Hematopoietic multipotent progenitor cell treated with erythropoietin and hydrocortisone succinate and interleukin-3 and kit ligand, for 4 days (in vitro differentiated cells): ENCODE results near the gene BMP10.

Source experiments
- DNase-seq: peaks from one replicate; pipeline ENCODE4 v3.0.0-alpha.2; 2015

The BMP10 gene

DNA sequence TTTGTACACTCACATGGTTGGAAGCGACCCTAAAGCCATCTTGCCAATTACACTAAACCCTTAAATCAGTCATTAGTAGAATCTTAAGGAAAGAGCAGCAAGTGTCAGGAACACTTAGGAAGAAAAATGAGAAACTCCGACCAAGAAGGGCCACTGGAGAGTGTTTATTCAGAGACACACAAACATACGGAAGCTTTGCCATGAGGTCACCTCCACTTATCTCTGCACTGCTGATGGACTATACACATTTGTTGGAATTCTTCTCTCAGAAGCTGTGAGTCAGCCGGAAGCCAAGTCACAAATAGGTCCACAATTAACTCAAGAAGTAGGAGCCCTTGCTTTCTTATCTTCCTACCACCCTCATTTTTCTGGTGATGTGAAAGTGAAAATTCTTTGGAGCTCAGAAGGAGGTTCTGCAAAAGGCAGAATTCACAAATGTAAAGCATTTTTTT is 21.6 kb downstream of the BMP10 start:
- no peak for DNase-seq

DNA sequence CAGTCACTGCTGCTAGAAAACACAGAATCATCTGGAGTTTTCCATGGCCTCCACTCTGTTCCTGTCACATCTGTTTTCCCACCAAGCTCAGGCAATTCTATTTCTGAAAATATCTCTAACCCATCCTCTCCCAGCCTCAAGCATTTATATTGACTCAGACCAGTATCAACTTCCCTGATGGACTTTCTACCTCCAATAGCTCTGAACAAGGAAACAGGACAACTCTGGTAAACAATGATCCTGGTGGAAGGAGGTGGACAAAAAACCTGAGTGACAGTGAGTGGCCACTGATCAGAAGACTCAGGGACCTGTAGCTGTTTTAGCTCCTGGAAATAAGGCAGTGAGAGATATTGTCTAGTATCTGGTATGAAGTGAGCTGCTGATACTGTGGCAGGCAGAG is 23.4 kb downstream of the BMP10 start:
- no peak for DNase-seq

DNA sequence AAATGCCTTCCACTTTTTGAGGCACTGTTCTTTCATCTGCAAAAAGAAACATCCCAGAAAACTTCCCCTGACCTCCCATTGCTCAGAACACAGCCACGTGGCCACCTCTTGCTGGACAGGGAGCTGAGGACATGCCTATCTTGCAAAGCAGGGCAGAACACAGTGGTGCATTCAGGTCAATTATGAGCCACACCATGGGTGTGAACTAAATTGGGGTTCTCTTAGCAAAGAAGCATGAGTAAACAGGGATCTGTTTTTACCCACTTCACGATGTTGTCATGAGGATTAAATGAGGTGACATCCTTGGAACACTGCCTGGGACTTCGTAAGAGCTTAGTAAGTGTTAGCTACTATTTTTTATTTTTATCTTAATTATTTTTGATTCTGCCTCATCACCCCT is 25.1 kb downstream of the BMP10 start:
- no peak for DNase-seq

DNA sequence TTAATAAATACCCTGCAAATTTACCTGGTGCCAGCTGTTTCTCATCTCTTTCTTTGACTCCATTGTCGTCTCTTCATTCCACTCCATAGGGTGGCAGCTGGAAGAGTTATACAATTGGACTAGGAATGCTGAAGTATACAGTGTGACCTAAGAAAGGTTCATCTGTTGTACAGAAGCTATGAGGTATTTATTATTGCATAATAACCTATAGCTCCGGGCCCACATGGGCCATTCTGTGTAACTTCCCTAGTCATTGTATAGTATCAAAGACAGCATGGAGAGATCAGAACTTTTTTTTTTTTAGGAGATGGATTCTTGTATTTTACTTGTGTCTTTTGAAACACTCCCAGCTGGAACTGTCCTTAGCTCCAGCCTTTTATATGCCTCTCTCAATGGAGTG is 26.2 kb downstream of the BMP10 start:
- no peak for DNase-seq

DNA sequence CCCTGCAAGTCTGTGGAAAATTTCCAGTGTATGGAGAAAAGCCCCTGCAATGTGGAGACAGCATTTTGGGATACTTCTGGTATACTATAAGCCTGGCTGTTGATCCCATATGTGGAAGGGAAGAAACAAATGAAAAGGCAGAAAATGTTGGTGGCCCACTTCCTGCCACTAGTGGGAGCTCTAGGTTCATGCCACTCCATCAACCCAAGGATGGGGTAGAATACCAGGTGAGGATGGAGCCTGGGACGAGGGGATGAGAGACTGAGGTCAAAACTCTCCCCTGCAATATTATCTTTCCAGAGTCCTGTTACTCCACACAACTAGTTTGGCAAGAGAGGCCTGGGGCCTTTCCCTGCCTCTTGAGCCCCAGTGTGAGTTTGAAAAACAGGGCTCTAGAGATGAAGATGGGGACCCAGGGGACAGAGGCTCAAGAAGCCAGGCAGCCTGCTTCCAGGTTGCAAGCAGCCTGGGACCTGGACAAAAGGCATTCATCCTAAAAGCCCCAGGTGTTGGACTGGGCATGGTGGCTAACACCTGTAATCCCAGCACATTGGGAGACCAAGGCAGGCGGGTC is 31.9 kb downstream of the BMP10 start:
- peak; percentile 68 for DNase-seq

DNA sequence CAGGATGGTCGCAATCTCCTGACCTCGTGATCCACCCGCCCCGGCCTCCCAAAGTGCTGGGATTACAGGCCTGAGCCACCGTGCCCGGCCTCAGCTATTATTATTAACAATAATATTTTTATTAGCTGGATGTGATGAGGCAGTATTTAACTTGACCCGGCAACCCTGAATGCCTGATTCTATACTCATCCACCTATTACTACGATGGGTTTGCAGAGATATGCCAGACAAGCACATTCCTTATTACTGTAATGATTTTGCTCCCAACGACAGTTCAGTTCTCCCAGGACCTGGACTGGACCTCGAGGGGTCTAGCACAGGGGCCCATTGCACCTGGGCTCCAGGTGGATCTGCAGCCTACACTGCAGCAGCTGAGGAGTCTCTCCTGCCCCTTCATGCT is 32.6 kb downstream of the BMP10 start:
- no peak for DNase-seq

DNA sequence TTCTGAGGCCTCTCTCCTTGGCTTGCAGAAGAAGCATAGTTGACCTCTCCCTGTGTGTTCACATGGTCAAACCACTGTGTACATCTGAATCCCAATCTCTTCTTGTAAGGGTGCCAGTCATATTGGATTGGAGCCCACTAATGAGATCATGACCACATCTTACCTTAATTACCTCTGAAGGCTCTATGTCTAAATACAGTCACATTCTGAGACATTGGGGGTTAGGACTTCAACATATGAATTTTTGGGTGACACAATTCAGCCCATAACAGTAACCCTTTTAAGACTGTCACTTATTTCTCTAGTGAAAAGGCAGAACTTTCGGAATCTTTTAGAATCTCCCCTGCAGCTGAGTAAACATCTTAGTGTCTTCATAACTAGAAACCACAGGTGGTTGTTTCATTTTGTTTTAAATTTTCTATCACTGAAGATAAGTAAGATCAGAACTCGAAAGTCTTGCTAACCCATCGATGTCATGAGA is 33.3 kb downstream of the BMP10 start:
- no peak for DNase-seq

DNA sequence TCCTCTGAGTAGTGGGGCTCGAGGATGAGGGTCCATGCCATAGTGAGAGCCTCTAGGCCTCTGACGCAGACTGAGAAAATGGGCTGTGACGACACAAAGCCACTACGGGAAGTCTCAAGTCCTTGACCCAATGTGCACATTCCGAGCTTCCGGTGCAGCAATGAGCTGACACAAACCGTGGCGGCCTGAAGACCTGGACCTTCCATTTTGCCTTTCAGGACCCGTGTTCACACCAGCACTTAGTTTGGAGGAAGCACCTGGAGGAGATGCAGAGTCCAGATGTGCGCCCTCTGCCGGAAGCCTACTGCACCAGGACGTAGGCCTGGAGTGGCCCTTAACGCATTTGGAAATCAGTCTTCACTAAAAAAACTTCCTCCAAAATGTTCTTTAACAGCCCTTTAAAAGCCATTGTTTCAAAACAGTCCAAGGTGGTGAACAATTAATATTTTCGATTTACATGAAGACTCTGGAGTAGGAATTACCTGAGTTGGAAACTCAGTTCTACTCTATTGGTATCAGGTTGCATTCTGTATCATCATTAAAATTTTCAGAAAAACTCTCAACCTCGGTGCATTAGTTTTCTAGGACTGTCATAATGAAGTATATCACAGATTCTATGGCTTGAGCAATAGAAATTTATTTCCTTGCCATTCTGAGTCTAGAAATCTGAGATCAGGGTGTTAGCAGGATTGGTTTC is 33.9 kb downstream of the BMP10 start:
- peak; percentile 90 for DNase-seq

DNA sequence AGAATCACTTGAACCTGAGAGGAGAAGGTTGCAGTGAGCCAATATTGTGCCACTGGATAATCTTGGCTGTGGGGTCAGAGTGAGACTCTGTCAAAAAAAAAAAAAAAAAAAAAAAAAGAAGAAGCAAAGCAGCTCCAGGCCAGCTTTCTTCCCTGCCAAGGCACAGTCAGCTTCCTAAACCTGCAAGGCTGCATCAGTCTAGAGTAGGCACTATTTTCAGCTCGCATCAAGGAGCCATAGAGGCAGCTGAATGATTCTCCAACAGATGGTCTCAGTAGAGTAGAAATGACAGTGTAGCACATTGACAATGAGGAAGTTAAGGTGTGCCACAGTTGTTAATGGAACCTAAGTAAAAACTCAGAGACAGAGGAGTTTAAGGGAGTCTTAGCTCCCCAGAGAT is 35.6 kb downstream of the BMP10 start:
- DNase-seq: peak; percentile 66

DNA sequence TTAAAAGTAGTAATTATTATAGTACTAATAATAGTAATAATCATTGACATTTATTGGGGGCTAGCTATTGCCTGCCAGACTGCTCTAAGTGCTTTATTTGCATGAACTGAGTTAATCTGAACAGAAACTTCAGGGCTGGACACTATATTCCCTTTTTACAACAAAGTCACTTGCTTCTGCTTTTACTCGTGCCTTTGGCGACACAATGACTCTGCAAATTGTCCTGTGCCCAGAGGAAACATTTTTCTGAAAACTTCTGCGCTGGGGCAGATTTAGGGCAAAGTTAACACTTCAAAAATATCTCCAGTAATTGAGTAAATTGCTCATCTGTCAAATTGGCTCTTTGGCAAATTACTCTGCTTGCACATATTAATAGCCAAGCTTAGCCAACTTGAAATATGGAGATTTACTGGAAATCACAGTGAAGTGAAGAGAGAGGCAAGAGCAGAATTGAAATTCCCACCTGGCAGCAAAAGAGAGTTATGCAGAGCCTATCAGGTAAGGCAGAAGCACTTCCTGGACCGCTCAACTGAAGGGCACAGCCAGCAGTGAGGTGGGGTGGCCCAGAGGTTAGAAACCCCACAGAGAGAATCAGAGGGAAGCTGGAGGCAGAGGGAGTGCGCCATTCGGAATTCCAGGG is 36.3 kb downstream of the BMP10 start:
- peak; percentile 86 for DNase-seq

DNA sequence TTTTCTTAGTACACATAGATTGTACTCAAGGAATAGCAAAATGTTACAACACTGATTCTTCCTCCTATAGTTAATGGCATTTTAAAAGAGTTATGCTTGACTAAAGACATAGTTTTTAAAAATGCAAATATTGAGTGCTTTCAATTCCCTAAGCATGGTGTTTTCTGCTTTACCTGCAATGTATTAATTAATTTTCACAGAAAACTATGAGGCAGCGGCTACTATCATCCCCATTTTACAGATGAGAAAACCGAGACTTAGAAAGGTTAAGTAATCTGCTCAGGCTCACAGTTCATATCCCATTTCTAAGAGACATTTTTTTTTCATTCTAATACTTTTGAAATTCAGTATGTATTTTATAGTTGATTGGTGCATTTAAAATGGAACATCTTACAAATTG is 38.0 kb downstream of the BMP10 start:
- no peak for DNase-seq

DNA sequence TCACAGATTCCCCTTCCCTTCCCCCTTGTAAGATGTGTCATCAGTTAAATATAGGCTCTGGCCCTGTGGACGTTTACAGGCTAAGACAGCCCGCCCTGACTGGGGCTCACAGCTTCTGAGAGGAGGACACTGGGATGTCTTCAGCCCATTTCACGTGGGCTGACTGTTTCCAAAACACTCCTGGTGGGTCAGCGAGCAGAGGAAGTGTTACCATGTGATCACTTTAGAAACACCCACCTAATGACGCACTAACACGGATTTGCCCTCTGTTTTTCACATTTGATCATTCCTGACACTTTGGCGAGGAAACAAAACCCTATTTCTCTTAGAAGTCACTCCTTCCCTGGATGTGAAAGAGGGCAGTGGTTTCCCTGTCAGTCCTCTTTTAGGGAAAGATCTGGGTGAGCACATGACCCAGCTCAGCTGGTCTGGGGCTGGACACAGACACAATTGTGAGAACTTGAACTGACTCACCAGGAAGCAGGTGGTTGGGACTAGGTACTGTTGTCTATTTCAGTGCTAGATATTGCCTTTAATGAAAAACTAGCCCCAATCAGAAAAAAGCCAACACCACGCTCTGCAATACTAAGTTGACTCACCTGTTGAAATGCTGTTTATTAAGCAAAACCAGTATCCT is 38.8 kb downstream of the BMP10 start:
- peak; percentile 57 for DNase-seq

DNA sequence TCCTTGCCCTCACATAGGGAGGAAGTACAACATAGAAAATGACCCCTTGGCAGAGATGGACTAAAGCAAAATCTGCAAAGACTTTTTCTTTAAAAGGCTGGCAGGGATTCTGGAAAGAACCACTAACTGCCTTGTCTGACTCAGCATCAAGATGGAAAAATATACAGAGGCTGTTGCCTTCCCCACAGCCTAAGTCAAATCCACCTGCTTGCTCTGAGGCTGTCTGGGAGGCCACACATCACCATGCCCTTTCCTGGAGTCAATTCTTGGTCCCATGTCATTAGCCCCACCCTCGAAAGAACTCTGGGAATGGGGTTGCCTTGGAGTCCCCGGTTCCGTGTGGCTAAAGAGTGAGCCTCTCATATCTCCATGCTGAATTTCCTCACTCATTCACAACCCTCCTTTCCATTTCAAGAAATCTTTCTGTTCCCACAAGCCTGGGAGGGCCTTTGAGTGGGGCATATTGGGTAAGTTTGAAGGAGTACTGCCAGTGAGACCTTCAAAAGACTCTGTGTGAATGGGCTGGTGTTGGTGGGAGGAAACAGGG is 39.4 kb downstream of the BMP10 start:
- DNase-seq: peak; percentile 24

DNA sequence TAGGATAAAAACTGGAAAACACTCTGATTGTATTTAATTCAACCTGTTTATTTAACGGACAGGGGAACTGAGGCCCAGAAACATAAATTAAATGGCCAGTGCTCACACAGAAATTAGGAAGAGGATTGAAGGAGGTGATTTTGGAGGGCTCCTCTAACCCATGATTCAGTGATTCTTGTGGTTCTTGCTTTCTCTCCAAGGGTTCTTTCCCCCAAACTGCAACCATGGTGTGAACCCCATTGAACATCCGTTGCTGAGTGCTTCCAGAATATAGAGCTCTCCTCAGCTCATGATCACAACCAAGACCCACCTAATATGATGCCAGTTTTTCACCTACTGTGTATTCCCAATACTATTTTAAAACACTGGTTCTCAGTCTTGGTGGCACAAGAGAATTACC is 41.4 kb downstream of the BMP10 start:
- DNase-seq: no peak

DNA sequence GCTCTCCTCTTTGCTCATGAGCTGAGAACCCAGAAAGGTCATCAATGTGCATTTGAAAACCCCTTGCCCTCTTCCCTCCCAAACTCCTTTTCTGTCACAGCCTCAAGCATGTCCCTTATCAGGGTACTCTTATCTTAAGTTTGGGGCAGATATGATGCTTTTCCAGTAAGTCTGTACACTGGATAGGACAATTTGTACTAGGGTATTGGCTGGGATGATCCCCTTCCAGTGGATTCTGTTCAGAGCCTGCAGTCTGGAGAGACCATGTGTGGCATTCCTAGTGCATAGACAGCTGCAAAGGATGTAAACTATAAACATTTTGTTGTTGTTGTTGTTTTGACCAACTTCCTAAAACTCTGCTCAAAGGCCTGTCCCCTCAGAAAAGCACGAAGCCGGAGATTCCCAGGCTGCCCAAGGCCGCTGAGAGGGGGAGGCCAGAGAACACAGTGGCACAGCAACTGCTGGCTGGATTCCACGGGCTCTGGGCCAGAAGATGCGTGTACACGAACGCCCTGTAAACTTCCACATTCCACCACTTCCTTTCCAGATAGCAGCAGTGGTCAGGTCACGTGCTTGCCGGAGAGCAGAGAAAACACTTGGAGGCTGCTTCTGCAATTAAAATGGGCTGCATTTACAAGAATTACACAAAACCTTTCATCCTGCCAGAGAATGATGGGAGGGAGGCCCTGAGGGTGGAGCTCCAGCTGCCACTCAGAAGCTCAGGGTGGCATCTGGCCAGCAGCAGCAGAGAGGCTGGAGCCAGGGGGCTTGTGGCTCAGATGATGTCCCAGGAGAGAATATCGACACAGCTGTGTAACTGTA is 42.1 kb downstream of the BMP10 start:
- DNase-seq: peak; percentile 99

DNA sequence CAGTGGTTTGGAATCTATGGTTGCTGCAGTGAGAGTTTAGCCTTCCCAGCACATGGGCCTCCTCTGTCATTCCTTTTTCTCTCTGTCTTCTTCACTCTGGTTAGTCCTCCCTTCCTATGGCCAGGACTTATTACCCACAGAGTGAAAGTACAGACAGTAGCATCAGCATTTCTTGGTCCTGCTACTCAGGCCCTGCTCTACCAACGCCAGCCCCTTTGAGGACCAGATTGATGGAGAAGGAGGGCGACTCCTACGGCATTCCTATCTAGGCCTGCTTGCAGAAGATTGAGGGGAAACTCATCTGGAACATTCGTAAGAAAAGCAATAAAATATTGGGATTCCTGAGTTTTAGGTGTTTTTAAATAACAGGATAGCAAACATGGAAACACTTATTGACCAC is 43.5 kb downstream of the BMP10 start:
- DNase-seq: no peak

DNA sequence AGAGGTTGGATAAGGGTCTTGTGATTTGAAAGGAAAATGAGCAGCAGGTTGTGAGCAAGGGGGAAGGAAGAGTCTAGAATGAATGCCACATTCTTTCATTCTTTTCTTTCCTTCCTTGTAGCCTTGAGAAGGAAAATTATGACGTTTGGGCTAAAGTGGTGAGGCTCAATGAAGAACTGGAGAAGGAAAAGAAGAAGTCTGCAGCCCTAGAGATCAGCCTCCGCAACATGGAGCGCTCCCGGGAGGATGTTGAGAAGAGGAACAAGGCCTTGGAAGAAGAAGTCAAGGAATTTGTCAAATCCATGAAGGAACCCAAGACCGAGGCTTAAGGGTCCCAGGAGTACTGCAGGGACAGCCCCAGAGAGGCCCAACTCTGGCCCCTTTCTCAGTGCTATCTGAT is 45.3 kb downstream of the BMP10 start:
- DNase-seq: no peak

DNA sequence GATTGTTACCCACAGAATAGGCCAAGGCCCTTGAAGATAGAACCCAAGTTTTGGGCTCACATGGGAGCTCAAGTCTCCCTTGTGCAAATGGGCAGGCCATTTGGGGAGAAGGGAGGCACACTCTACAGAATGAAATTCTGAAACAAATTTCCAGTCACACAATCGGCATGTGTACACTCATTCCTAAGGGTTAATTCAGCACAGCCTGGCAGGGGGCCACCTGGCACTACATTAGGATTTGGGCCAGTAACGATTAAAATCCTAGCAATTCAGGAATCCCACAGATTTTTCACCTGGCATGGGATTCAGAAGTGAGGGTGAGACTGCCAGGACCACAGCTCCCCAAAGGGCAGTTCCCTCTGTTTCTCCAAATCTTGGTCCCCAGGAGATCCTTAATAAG is 46.4 kb downstream of the BMP10 start:
- DNase-seq: no peak

DNA sequence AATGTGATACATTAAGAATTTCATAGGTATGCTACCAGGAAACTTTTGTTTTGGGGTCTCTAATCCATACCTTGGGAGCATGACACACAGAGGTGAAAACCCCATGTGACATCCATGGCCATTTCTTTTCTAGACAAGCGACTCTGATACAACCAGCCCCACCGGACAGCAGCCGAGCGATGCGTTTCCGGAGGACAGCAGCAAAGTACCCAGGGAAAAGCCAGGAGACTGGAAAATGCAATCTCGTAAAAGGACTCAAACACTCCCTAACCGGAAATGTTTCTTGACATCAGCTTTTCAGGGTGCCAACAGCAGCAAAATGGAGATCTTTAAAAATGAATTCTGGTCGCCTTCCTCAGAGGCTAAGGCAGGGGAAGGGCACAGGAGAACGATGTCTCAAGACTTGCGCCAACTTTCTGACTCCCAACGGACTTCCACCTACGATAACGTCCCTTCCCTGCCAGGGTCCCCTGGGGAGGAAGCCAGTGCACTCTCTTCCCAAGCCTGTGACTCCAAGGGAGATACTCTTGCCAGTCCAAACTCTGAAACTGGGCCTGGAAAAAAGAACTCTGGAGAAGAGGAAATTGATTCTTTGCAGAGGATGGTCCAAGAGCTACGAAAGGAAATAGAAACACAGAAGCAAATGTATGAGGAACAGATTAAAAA is 48.9 kb downstream of the BMP10 start:
- no peak for DNase-seq

DNA sequence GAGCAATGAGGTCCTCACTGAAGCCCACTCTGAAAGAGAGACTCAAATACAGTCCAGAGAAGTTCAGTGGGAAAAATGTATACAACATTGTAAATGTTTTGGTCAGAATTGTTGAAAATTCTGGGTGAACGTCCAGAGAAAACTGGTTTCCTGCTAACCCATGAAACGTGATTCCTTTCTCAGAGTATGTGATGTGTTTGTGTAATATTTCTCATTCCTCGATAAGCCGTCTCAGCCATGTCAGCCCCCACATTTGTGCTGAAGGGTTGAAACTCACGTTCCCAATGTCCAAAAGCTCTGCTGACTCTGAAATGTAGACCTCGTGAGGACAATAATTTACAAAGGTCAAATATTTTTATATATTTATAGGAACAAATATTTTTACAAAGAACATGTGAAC is 51.6 kb downstream of the BMP10 start:
- no peak for DNase-seq

DNA sequence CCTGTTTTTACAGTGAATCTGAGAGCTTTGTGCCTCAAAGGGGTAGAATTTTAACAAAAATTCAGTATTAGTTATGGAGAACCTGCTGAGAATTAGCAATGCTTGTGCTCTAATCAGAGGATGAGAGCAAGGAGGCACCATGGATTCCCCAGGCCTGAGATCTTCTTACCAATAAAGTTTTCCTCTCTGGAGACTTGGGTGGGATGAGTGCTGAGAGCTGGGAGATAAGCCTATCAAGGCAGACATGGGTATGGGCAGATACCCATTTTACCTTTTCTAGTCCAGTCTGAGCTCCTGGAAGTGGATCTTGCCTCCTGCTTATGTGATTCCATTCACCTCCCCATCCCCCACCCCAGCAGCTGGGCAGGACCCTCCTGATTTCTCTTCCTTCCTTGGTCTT is 53.9 kb downstream of the BMP10 start:
- no peak for DNase-seq
